Stimulated activated CD4-positive, alpha-beta T cell treated with anti-CD3 and anti-CD28 coated beads, TNF-alpha, amount 100 ng/mL, for 4 hours (primary cell): ENCODE results near the gene ACACA.
A peak's percentile ranks its signal among the peaks of the same experiment; 100 is the strongest.

ENCODE experiments used
- DNase-seq, 3 experiments: peaks; one replicate each; pipeline ENCODE4 v3.0.0-alpha.2; 2020; ENCODE audit warnings: low read depth in 3 of 3

The ACACA gene

DNA sequence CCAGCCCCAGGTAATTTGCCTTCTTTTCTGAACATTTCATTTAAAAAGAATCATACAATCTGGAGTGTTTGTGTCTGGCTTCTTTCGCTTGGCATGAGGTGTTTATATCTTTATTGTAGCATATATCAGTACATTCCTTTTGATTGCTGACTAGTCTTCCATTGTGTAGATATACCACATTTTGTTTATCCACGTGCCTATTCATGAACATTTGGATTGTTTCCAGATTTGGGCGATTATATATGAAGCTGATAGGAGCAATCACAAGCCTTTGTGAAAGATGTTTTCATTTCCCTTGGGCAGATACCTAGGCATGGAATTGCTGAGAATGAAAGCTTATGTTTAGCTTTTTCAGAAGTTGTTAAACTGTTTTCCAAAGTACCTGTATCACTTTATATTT is 337.5 kb downstream of the ACACA start:
- no peak for DNase-seq

- DNase-seq: no peak
Observed at GRCh38 chr17:37068266-37068665, 338.4 kb downstream of the ACACA start.

DNA sequence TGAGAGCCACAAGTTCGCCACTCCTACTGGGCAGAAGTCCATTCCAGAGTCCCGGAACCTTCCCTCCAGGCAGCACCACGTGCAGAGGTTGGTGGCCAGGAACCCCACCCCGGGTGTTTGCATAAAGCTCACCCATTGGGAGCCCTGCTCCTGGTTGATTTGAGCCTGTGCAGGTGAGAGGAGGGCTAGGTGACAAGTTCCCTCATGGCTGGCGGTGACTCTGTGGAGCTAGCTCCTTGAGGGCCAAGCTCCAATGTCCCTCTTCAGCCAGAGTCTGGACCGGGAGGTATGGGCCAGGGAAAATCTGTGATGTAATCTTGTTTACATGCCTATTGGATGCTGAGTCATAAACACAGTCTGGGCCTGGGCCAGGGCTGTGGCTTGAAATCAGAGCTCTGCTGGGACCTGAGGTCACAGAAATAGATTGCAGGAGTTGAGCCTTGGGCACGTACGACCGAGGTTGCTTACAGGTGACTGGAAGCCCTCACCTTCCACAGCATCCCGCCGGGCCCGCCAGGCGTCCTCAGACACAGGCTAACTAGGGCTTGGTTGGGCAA is 339.0 kb downstream of the ACACA start:
- DNase-seq: no peak

DNA sequence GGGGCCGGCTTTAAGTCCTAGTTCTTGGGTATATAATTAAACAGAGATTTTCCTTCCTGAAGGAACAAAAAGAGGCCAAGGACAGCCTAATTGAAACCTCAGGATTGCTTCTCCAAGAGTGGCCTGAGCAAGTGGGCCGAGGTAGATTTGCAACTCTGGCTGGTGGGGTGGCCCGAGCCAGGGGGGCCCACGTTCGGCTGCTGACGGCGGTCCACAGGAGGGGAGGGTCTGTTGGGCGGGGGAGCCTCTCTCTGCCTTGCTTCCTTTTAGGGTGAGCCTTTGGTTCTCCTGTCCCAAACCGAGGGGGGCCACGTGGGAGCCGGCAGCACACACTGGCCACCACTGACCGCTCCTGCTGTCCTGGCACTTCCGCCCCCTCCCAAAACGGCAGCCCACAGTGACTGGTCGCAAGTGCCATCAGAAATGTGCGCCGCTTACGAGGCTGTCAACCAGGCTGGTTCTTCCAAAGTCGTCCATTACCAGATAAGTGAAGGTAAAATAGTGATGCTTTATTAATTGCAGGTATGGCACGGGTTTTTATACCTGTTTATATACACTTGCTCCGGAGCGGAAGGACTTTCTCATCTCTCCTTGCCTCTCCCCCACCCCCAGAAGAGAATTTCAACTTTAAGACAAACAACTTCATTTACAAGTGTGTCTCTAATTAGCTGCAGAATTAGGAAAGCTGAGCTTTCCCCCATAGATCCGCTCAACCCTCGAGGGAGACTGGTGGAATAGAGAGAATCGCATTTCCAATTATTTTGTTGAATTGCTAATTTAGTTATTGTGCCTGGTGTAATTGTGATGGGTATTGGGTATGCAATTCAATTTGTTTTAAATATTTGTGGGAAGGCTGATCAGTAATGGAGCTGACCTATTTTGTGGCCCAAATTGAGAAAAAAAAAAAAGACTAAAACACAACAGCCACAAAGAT is 340.0 kb downstream of the ACACA start:
- DNase-seq: no peak

- DNase-seq: no peak
Observed at GRCh38 chr17:37065486-37066321, 340.9 kb downstream of the ACACA start.

- no peak for DNase-seq
Observed at GRCh38 chr17:37064956-37065355, 341.7 kb downstream of the ACACA start.

GRCh38 chr17:37064206-37064605 is 342.4 kb downstream of the ACACA start:
- no peak for DNase-seq

- no peak for DNase-seq
Observed at GRCh38 chr17:37062021-37062420, 344.6 kb downstream of the ACACA start.

GRCh38 chr17:37060928-37061327 is 345.7 kb downstream of the ACACA start:
- no peak for DNase-seq

DNA sequence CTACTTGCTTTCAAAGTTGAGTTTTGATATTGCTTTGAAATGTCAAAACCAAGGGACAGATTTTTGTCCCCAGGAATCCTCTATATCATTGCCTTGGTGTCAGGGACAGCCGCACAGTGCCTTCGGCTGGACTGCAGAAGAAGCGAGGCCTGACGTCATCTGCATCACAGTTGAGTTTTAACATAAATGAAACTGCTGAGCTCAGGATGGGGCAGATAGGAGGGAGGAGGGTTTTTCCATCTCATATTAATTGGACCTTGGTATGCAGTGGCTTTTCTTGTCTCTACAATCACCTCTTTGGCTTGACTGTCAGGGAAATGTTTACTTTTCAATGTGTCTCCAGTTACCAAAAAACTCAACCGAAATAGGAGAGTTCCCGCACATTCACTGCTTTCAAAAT is 346.5 kb downstream of the ACACA start:
- no peak for DNase-seq

GRCh38 chr17:37059493-37059892 is 347.1 kb downstream of the ACACA start:
- DNase-seq: no peak

- no peak for DNase-seq
Observed at GRCh38 chr17:37056622-37057021, 350.0 kb downstream of the ACACA start.

GRCh38 chr17:37054894-37055293 is 351.7 kb downstream of the ACACA start:
- DNase-seq: no peak

- no peak for DNase-seq
Observed at GRCh38 chr17:37052450-37052849, 354.2 kb downstream of the ACACA start.

- DNase-seq: no peak
Observed at GRCh38 chr17:37051833-37052232, 354.8 kb downstream of the ACACA start.

DNA sequence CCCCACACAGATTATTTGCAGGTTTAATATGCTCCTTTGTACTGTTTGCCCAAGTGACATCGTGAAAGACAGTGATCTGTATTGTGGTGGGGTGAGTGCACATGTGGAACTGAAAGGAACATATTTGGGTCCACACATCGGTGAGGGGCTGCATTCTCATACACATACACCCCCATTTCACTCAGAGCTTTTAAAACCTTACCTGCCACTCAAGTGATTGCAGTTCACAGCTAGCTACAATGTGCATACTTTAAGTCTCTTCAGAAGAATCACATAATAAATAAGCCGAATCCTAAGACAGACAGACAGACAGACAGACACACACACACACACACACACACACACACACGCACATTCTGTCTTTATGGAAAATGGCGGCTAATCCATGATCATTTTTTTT is 355.3 kb downstream of the ACACA start:
- DNase-seq: no peak

- no peak for DNase-seq
Observed at GRCh38 chr17:37050920-37051319, 355.7 kb downstream of the ACACA start.

DNA sequence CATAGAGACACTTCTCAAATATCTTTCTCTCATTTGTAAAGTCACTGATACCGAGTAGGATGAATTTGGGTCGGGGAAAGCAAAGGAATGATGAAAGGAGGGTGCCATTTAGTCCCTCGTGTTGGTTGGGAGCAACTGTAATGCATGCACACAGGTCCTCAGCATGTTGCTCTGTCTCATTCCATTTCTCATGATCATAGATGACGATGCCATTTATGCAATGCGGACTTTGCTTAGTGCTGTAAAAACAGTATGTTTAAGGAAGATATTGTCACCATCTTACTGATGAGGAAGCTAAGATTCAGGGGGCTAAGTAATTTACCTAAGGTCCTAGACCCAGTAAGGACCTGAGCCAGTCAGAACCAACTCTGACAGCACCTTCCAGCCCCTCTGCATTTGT is 357.8 kb downstream of the ACACA start:
- no peak for DNase-seq

- DNase-seq: peak; percentile 45 to 61 (median 54)
Observed at GRCh38 chr17:37047631-37048104, 359.0 kb downstream of the ACACA start.

DNA sequence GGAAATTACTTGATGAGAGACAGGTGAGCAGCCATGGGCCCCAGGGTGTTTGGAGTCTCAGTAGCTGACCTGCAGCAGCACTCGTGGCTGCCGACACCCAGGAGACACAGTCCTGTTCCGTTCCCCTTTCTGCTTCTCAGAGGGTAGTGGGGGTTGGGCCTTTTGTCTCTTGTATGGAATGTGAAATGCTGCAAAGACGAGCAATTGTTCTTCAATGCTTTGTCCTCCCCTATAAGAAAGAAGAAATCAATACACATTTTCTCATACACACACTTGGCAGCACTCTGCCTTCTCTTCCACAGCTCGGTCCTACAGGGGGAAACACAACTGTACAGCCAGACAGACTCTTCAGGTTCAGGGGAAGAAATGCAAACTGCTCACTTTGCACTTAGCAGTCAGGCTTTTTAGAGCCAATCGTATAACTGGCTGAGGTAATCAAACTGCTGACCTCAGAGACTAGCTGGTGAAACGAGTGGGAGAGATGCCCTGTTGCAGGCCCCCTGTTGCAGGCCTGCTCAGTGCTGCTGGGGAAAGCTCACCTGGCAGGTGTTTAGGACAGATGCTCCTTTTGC is 361.2 kb downstream of the ACACA start:
- no peak for DNase-seq

GRCh38 chr17:37043201-37043600 is 363.4 kb downstream of the ACACA start:
- no peak for DNase-seq

- no peak for DNase-seq
Observed at GRCh38 chr17:37041932-37042331, 364.7 kb downstream of the ACACA start.
